ENCODE measurements around the gene DAB2IP.

Gene DAB2IP

GRCh38 chr9:121825031-121825691 lies 173.7 kb downstream of the DAB2IP start:
- no peaks in the 10 kb centered on the region for H3K27me3 Mint-ChIP-seq
- ATAC-seq (replicated peaks), result no peak
- H3K4me1 Mint-ChIP-seq, result no peaks in the 10 kb centered on the region
- H3K4me3 Mint-ChIP-seq, result no peak overlapping the region
- no peak for DNase-seq
- no peaks in the 10 kb centered on the region for H3K9me3 Mint-ChIP-seq
- H3K36me3 Mint-ChIP-seq, result no peaks in the 10 kb centered on the region
- H3K27ac Mint-ChIP-seq, result no peak overlapping the region

- no peak for ATAC-seq (replicated peaks)
- Mint-ChIP-seq H3K36me3 (peaks cover 4 to 7% of the 10 kb centered on the region in 2 donors), H3K4me3 (no peak overlapping the region), H3K4me1 (no peaks in the 10 kb centered on the region), H3K27me3 (no peaks in the 10 kb centered on the region), H3K27ac (no peak overlapping the region), H3K9me3 (no peaks in the 10 kb centered on the region)
- no peak for DNase-seq
Observed at GRCh38 chr9:121826711-121827110, 175.3 kb downstream of the DAB2IP start.

GRCh38 chr9:121827251-121827967 lies 176.0 kb downstream of the DAB2IP start:
- Mint-ChIP-seq H3K9me3 (no peaks in the 10 kb centered on the region), H3K4me3 (no peak overlapping the region), H3K27me3 (no peaks in the 10 kb centered on the region), H3K36me3 (peaks cover 4 to 7% of the 10 kb centered on the region in 2 donors), H3K27ac (no peak overlapping the region), H3K4me1 (no peaks in the 10 kb centered on the region)
- DNase-seq (no peak), ATAC-seq (replicated peaks) (no peak)

GRCh38 chr9:121830441-121831140 lies 179.2 kb downstream of the DAB2IP start:
- ATAC-seq (replicated peaks) (no peak), DNase-seq (no peak)
- Mint-ChIP-seq H3K4me3 (no peak overlapping the region), H3K27me3 (no peaks in the 10 kb centered on the region), H3K9me3 (no peaks in the 10 kb centered on the region), H3K36me3 (peaks cover 4 to 7% of the 10 kb centered on the region in 2 donors), H3K27ac (no peak overlapping the region), H3K4me1 (no peaks in the 10 kb centered on the region)

- DNase-seq (no peak), ATAC-seq (replicated peaks) (no peak)
- no peaks in the 10 kb centered on the region for H3K27me3 Mint-ChIP-seq
- H3K9me3 Mint-ChIP-seq, result no peaks in the 10 kb centered on the region
- no peak overlapping the region for H3K4me3 Mint-ChIP-seq
- H3K4me1 Mint-ChIP-seq, result no peaks in the 10 kb centered on the region
- H3K27ac Mint-ChIP-seq, result no peak overlapping the region
- peaks cover 4 to 7% of the 10 kb centered on the region in 2 donors for H3K36me3 Mint-ChIP-seq
Observed at GRCh38 chr9:121831869-121832268, 180.4 kb downstream of the DAB2IP start.

- Mint-ChIP-seq H3K27me3 (no peaks in the 10 kb centered on the region), H3K36me3 (peaks cover 4 to 7% of the 10 kb centered on the region in 2 donors), H3K4me1 (no peaks in the 10 kb centered on the region), H3K27ac (no peak overlapping the region), H3K9me3 (no peaks in the 10 kb centered on the region), H3K4me3 (no peak overlapping the region)
- DNase-seq (no peak), ATAC-seq (replicated peaks) (no peak)
Observed at GRCh38 chr9:121833061-121833460, 181.6 kb downstream of the DAB2IP start.
